ENCODE measurements around the gene FAM107B. TPM values are rescaled to one million over a fixed set of nuclear protein-coding genes. Genes with fewer than 3 reads are reported as not detected.

The FAM107B gene
- total and polyA plus RNA-seq, 10 of the 15 experiments (the other 5 are each of a cell fraction or from before 2014, with no cell fraction given) = 22.9 to 162 (median 86.6) TPM

DNA sequence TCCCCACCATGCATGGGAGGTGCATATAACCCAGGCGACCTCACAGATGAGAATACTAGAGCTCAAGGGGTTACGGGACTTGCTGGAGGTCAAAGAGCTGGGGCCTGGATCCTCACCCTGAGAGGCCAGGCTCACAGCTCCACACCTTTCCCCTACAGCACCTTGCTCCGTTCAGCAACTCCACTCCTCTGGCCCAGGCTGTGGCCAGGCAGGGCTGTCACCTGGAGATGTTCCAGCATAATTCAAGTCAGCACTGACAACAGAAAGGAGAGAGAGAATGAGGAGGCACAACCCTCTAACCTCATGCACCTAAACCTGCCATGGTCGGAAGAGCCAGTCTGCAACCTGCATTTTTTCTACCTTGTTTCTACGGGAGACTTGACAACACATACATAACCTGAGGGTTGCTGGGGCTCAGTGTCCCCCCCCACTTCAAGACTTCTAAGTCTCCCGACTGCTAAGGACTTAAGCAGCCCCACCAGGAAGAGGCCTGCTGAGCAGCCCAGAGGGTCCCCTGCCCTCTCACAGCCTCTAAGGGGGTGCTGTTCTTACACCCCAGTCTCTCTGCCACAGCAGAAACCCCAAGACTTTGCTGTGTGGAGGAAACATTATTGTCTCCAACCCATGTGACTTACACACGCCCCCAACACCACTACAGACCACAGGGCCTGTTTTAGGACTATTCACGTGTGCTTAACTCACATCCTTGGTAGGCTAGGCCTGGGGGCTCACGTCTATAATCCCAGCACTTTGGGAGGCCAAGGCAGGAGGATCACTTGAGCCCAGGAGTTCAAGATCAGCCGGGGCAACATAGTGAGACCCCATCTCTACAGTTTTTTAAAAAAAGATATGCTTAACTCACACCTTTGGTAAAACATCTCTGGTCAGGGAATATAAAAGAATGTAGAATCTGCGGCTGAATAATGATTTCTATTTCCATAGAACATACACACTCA is 175.6 kb downstream of the FAM107B start:
- H3K27ac ChIP-seq (ENCODE audit: control insufficient read depth, insufficient read depth) = no peak overlapping the region
- TF ChIP-seq GATAD2B (conservative IDR thresholded peaks at IDR 0.05; ENCODE audit: low read depth) = no peak
- TF ChIP-seq NFXL1 (IDR thresholded peaks at IDR 0.05; ENCODE audit: borderline replicate concordance) = no peak
- TF ChIP-seq CEBPZ (IDR thresholded peaks at IDR 0.05; ENCODE audit: low read depth, low read length) = no peak
- peak; percentile 37; the same call in 1 of the 2 replicates for TF ChIP-seq POLR2A (IDR thresholded peaks at IDR 0.05; ENCODE audit: low read depth, low read length)
- no peak for TF ChIP-seq RAD21 (IDR thresholded peaks at IDR 0.05; ENCODE audit: insufficient read depth, low read depth, low read length)
- TF ChIP-seq NR2F1 (conservative IDR thresholded peaks at IDR 0.05) = no peak
- TF ChIP-seq BACH1 (IDR thresholded peaks at IDR 0.05; ENCODE audit: borderline replicate concordance) = peak; percentile 11; the same call in 1 of the 2 replicates
- TF ChIP-seq POLR2AphosphoS5 (IDR thresholded peaks at IDR 0.05; ENCODE audit: low read length) = peak; percentile 66; the same call in 1 of the 2 replicates
- TF ChIP-seq DPF2 (IDR thresholded peaks at IDR 0.05) = no peak
- no peak for TF ChIP-seq EP300 (IDR thresholded peaks at IDR 0.05; ENCODE audit: borderline replicate concordance in 1 of 2, control insufficient read depth in 1 of 2, low read depth in 2 of 2, low read length in 2 of 2)
- TF ChIP-seq ZNF687 (IDR thresholded peaks at IDR 0.05) = no peak
- no peak for TF ChIP-seq USF2 (IDR thresholded peaks at IDR 0.05; ENCODE audit: borderline replicate concordance, low read depth, low read length)

More for the DNA sequence above, 175.6 kb downstream of the FAM107B start:
- peaks cover 4% of the 10 kb centered on the region; the same call in 1 of the 2 replicates for H4K20me1 ChIP-seq (ENCODE audit: control insufficient read depth, insufficient read depth)
- ChIA-PET POLR2A (interaction anchor here (0.8 to 1.8 kb wide), 3 partner anchors 12 to 47 kb away, joined by 3 to 5 read pairs (median 3); no protein-coding TSS in a partner anchor), SMC1A (ENCODE audit: uncharacterized antibody, unreplicated experiment) (interaction anchor here (0.6 to 1.7 kb wide), 13 partner anchors 10 to 224 kb away, joined by 3 to 10 read pairs (median 3); no protein-coding TSS in a partner anchor), RAD21 (ENCODE audit: unreplicated experiment) (interaction anchor here (0.8 to 3.6 kb wide), 3 partner anchors 11 to 239 kb away, joined by 3 to 19 read pairs (median 3); partner anchors contain the start of genes CDNF, HSPA14 and MSANTD7), CTCF (interaction anchor here (0.7 to 1.9 kb wide), 5 partner anchors 10 to 223 kb away, joined by 3 to 17 read pairs (median 3); no protein-coding TSS in a partner anchor)
- no TSS peak for BruUV-seq (replicated peaks)
- no peaks in the 10 kb centered on the region for H3K27me3 ChIP-seq (replicated peaks in 1 of 2; ENCODE audit: control insufficient read depth in 2 of 2, insufficient read depth in 2 of 2, low read length in 1 of 2)
- FAIRE-seq (no peak), DNase-seq (ENCODE audit: low read depth, low spot score) (no peak), ATAC-seq (peak; percentile 1; the same call in 2 of the 3 replicates)
- no peak overlapping the region for H3K9ac ChIP-seq (ENCODE audit: control insufficient read depth, insufficient read depth, low read length)
- in situ Hi-C loops (cut with MboI) (no loop called here), intact Hi-C loops (cut with micrococcal nuclease; ENCODE audit: unreplicated experiment) (no loop called here)
- H3K79me2 ChIP-seq (ENCODE audit: control insufficient read depth, insufficient read depth, low read length) = peaks cover 64% of the 10 kb centered on the region
- 75% methylated on average over 11 of the region's 11 CpGs for WGBS (ENCODE audit: insufficient coverage, insufficient replicate concordance, low lambda C conversion rate, missing lambda C conversion rate)
- H3K9me3 ChIP-seq (replicated peaks; ENCODE audit: control insufficient read depth, insufficient read depth, low read length) = no peaks in the 10 kb centered on the region
- H3K4me3 ChIP-seq = no peak overlapping the region
- H2AFZ ChIP-seq (ENCODE audit: control insufficient read depth, low read depth, low read length) = no peak overlapping the region
- H3K4me1 ChIP-seq (ENCODE audit: control insufficient read depth, insufficient read depth, low read length) = peaks cover 16% of the 10 kb centered on the region
- H3K36me3 ChIP-seq (ENCODE audit: control insufficient read depth in 2 of 2, insufficient read depth in 2 of 2, low read length in 1 of 2) = peaks cover 15 to 18% of the 10 kb centered on the region in 2 experiments
- no peak overlapping the region for H3K4me2 ChIP-seq (ENCODE audit: control insufficient read depth, insufficient read depth)

Measured in GM12878 (cell line).